Esophagus mucosa (tissue), 1 donor: ENCODE measurements around the gene AKTIP. TPM values are rescaled to one million over a fixed set of nuclear protein-coding genes. Genes with fewer than 3 reads are reported as not detected.
"Not testable (repeated sequence)": the region's sequence is repeated elsewhere in the genome, so short reads cannot be mapped to it uniquely, and the experiment has no call there.

Source experiments
- ATAC-seq: fragments of 200-7000 bp; cut with Tn5 transposase; one replicate; pipeline ENCODE4 v1.9.1; 2020
- total RNA-seq: library from RNA; stranded (reverse); gene quantifications from one replicate; pipeline ENCODE4 v1.2.4, GENCODE V29; 2023
- donor health status: DM: yes; HTN: yes; CAD: no.

Gene AKTIP
- total RNA-seq, 1 donor from 2014 or later: 34.6 TPM

GRCh38 chr16:53515259-53515658 lies 12.2 kb upstream of the AKTIP start:
- ATAC-seq: peak; percentile 19

DNA sequence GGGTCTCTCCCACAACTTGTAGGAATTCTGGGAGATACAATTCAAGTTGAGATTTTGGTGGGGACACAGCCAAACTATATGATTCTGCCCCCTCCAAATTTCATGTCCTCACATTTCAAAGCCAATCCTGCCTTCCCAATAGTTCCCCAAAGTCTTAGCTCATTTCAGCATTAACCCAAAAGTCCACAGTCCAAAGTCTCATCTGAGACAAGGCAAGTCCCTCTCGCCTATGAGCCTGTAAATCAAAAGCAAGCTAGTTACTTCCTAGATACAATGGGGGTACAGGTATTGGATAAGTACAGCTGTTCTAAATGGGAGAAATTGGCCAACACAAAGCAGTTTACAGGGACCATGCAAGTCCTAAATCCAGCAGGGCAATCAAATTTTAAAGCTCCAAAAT lies 9.8 kb upstream of the AKTIP start:
- not testable (repeated sequence) for ATAC-seq

- peak; percentile 87 for ATAC-seq
Observed at GRCh38 chr16:53511403-53512280, 8.6 kb upstream of the AKTIP start.

DNA sequence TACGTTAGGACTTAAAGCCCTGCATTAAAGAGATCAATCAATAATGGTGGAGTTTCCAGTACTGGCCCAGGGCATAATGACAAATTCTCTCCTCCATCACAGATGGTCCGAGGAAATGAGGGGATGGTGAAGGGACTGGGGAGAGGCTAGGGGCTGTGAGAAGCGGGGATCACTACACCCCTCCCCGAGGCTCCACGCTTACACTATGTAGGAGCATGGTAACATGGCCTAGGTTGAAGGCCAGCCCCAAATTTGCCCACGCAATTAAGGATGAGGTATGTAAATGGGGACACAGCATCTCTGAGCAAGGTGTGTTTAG lies 8.0 kb upstream of the AKTIP start:
- no peak for ATAC-seq

DNA sequence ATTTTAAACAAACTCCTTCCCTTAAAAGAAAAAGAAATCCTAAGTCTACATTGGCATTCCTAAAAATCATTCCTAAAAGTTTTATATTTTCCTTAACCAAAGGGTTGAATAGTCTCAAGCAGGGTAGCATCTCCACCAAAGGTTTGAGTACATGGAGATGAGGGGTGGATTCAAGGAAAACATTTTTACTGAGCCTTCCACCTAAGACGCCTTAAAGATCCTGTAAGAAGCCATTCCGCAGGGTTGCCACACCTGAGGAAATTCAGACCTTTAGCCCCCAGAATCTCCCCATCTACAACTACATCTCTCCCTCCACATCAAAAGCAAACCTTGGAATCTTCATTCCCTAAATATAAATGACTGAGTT lies 7.7 kb upstream of the AKTIP start:
- no peak for ATAC-seq

- ATAC-seq: peak; percentile 67
Observed at GRCh38 chr16:53509906-53510703, 7.1 kb upstream of the AKTIP start.

DNA sequence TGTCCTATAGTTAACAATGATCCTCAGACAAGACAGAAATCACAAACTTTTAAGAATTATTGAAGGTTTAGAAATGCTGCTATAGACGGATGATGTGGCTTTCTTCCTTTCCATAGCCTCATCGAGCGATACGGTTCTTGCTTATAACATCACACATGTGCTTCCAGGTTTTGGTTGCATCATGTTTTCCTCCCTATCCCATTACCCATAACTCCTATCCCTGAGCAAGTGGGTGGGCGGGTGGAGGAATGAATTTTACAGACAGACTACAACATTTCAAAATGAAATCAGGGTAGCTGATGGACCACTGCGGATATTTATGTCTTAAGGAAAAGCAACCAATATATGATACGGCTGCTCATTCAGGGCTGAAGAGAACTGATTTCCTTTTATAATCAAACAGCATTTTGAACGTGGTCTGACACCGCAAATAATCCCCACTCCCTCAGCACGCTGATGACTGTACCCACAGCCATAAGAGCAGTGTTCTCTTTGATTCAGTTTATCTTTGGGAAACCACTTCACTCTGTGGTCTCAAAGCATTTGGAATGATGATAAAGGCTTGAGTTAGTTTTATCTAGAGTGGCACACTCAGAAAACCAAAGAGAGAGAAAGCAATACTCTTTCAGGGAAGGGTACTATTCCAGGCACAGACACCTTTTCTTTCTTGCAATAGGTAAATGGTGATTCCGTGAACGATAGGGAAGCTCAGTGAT lies 4.6 kb upstream of the AKTIP start:
- ATAC-seq: no peak

DNA sequence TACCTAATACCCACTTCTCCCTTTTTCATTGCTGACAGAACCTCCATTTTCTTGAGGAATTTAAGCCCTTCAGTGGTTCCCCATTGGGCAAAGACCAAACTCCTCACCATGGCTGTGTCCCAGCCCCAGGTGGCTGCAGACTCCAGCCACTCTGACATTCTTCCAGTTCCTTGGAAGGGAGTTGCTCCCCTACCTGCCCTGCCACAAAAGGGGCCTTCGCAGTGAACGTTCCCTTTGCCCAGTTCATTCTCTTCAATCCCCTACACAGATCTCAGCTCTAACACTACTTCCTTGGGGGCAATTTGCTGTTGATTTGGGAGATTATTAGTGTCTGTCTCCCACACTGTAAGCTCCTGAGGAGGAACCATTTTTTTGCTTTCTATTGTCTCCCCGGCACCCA lies 3.2 kb upstream of the AKTIP start:
- no peak for ATAC-seq

- no peak for ATAC-seq
Observed at GRCh38 chr16:53504665-53505064, 1.7 kb upstream of the AKTIP start.

- no peak for ATAC-seq
Observed at GRCh38 chr16:53503991-53504663, 1.1 kb upstream of the AKTIP start.

GRCh38 chr16:53503270-53503923 lies 388 bp upstream of the AKTIP start:
- ATAC-seq: peak; percentile 95

- ATAC-seq: no peak
Observed at GRCh38 chr16:53501216-53501859, 1.7 kb downstream of the AKTIP start.

DNA sequence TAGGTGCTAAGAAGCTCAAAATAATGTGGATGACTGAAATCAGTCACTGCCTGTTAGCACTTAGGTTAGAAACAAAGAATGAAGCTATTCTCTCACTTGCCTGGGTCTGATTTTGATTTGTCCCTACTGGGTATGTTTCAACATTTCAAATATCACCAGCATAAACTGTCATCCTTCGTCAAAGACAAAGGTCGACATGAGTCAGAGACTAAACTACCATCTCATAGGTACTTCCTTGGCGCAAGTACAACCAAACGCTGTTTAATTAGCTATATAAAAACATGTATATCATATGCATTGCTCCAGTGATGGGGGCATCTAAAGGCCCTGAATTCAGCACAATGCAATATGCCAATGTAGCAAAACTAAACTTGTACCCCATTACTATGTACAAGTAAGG lies 4.0 kb downstream of the AKTIP start:
- ATAC-seq: no peak

DNA sequence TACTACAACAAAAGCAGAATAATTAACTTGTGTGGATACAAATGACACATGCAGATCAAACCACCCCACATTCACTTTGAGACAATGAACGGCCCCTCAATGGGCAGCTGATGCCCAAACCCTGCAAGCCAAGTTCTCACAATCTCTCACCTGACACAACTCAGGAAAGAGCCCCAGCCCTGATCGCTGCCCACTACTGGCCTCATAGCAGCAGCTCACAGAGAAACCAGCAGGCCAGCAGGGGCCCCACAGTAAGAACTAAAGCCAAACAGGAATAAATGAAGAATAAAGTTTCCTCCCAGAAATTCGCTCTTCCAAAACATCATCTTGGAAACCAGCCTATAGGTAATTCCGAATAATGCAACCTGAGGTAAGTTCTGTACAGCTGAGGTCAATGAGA lies 7.7 kb downstream of the AKTIP start:
- ATAC-seq: no peak

GRCh38 chr16:53494636-53495035 lies 8.4 kb downstream of the AKTIP start:
- no peak for ATAC-seq

- ATAC-seq: no peak
Observed at GRCh38 chr16:53492503-53492902, 10.5 kb downstream of the AKTIP start.

DNA sequence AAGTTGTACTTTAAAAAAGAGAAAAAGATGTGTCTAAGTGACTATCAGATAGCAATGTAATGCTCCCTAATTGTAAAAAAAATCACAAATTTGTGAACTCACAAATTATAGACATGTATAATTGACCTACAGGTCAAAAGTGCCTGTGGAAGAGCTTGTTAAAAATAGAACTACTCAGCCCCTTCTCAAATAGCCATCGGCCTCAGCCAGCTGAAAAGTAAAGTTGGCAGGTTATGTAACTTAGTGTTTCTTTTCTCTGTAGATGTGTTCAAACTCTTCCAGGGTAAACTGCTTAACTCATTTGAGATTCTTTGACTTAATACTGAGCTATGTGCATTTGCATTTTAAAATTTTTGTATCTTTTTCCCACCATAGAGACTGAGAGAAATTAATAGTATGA lies 13.3 kb downstream of the AKTIP start:
- ATAC-seq: no peak

GRCh38 chr16:53486230-53486629 lies 16.8 kb downstream of the AKTIP start:
- ATAC-seq: no peak

GRCh38 chr16:53484542-53484941 lies 18.5 kb downstream of the AKTIP start:
- no peak for ATAC-seq

DNA sequence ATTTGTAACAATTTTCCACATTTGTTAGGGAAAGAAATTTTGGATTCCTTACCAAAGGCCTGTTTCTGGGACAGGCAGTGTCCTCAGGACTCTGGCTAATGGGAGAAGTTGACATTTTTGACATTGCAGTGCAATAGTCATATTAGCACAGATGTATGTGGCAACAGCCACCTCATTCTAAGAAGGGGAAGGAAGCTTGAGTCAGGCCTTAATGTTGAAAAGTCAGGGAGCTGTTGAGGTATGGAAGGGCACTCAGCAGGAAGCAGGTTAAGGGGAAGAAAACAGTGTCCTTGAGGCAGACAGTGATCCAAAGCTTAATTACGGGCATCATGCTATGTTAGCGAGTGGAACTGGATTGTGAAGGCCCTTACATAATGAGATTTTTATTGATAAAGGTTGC lies 20.9 kb downstream of the AKTIP start:
- peak; percentile 43 for ATAC-seq

GRCh38 chr16:53480394-53480793 lies 22.6 kb downstream of the AKTIP start:
- no peak for ATAC-seq

DNA sequence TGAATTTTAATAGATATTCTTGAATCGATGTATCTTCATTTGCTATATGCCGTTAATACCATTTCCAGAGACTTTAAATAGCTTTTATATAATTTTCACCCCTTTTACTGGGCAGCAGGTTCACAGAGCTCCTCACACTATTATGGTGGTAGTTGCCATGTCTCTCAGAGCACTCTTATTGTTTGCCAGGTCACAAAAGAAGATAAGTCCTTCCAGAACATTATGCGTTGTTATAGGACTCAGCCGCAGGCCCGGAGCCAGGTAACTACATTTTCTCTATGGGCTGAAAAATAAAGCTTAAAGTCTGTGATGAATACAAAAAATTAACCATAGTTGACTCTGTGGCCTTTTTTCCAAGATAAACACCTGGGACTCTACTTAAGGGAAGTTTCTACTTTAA lies 24.0 kb downstream of the AKTIP start:
- ATAC-seq: no peak
